KOPT-K1 (cell line): ENCODE data around the gene IFRD2.

Experiments
- H3K27ac ChIP-seq: fragments of 200-600 bp; sonication (generic); 2 replicates; pipeline ENCODE4 v1.5.1; 2016; ENCODE audit warnings: antibody characterized with exemption, mild to moderate bottlenecking, low read depth, low read length; ENCODE audit not compliant: poor library complexity, severe bottlenecking
- H3K36me3 ChIP-seq: fragments of 200-600 bp; sonication (generic); 2 replicates; pipeline ENCODE4 v1.5.1; 2017; ENCODE audit warnings: antibody characterized with exemption, mild to moderate bottlenecking, low read length, moderate library complexity; ENCODE audit not compliant: insufficient read depth
- H3K9me3 ChIP-seq: fragments of 200-600 bp; sonication (generic); 2 replicates; pipeline ENCODE4 v1.5.1; 2017; ENCODE audit warnings: antibody characterized with exemption, low read length, mild to moderate bottlenecking; ENCODE audit not compliant: insufficient read depth, poor library complexity, severe bottlenecking

Gene IFRD2

DNA sequence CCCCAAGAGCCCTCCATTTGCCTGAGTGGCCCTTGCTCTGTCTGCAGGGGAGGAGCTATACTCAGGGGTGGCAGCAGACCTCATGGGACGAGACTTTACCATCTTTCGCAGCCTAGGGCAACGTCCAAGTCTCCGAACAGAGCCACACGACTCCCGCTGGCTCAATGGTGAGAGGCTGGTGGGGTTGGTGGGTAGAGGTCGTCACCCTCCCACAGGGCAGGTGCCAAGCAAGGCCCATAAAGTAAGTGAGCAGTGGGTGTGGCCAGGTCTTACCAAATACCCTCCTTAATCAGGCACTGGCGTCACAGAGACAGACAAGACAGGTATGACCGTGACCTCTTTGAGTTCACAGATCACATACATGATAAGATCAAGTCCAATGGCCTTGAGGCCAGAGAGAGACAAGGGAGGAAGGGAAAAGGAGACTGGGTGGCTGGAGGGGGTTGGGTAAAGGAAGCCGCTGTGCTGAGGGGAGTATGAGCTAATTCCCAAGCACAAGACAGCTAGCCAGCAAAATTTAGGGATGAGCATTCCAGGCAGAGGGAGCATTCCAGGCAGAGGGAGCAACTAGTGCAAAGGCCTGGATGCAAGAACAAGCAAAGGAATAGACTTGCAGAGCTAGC is 20.8 kb downstream of the IFRD2 start:
- Histone ChIP-seq H3K9me3 (no peaks in the 10 kb centered on the region), H3K36me3 (no peaks in the 10 kb centered on the region), H3K27ac (no peak overlapping the region)

- no peak overlapping the region for H3K27ac ChIP-seq
- no peaks in the 10 kb centered on the region for H3K36me3 ChIP-seq
These were observed 21.6 kb downstream of the IFRD2 start for GRCh38 chr3:50270422-50271224.

DNA sequence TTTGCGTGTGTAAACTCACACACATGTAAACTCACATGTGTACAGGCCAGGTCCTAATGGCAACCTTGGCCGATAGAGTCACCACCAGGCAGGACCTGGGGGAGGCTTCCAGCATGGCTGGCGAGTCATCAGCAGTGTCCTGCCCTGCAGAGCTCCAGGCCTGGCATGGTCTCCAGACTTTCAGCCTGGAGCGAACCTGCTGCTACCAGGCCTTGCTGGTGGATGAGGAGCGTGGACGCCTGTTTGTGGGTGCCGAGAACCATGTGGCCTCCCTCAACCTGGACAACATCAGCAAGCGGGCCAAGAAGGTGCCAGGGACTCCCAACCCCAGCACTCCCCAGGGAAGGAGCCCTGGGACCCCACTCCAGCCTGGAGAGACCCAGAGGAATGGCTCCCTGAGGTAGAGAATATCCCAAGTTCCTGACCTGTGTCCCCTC is 22.2 kb downstream of the IFRD2 start:
- no peak overlapping the region for H3K27ac ChIP-seq
- no peaks in the 10 kb centered on the region for H3K36me3 ChIP-seq
- no peaks in the 10 kb centered on the region for H3K9me3 ChIP-seq

More at GRCh38 chr3:50270422-50271224, 21.6 kb downstream of the IFRD2 start:
- no peaks in the 10 kb centered on the region for H3K9me3 ChIP-seq

- Histone ChIP-seq H3K9me3 (no peaks in the 10 kb centered on the region), H3K27ac (no peak overlapping the region)
These were observed 22.8 kb downstream of the IFRD2 start for GRCh38 chr3:50269460-50269859.

GRCh38 chr3:50268703-50269451 is 23.4 kb downstream of the IFRD2 start, which contains the start of gene SEMA3B:
SEMA3B (plus strand) TSS chr3:50269147; CDS start chr3:50269241, 94 bp downstream.
- no peaks in the 10 kb centered on the region for H3K36me3 ChIP-seq
- H3K9me3 ChIP-seq, result no peaks in the 10 kb centered on the region
- no peak within 1 kb of the TSS for H3K27ac ChIP-seq

More at GRCh38 chr3:50269460-50269859, 22.8 kb downstream of the IFRD2 start:
- H3K36me3 ChIP-seq, result no peaks in the 10 kb centered on the region

DNA sequence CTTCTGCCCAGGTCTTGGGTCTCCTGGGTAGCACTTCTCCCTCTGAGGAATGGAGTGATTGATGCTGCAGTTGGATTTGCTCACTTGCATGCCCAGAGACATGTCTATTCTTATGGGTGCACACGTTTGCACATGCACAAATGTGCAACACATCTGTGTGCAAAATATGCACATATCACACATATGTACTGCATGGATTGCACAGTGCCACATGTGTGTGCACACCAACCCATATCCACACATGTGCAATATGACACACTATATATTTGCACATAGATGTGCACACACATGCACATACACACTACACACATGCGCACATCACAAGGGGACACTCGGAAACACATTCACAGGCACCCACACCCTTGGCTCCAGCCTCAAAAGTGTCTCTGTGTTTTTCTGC is 24.0 kb downstream of the IFRD2 start:
- Histone ChIP-seq H3K36me3 (no peaks in the 10 kb centered on the region), H3K9me3 (no peaks in the 10 kb centered on the region), H3K27ac (no peak overlapping the region)

DNA sequence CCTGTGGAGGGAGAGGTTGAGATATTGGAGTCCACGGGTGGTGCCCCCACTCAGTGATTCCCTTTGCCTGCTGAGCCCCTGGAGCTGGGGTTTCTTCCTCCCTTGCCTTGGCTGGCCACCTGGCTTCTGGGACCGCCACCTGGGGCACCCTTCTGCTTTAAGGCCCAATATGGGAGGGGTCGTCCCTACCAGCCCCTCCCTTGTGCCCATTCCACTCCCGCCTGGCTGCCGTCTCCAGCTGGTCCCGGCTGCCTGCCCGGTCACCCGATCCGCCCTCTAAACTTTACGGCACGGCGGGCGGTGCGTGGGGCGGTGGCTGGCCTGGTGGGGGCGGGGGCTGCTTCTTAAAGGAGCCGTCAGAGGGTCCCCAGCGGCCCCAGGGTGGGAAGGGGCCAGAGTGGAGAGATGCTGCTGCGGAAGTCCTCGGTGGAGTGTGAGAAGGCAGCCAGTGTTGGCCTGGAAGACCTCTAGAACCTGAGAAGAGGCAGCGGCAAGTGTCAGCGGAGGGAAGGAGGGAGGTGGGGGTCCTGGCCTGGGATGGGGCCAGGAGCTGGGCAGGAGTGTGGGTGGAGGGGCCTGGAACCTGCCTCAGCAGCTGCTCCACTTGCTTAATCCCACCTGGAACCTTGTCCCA is 24.8 kb downstream of the IFRD2 start:
- no peaks in the 10 kb centered on the region for H3K9me3 ChIP-seq
- no peaks in the 10 kb centered on the region for H3K36me3 ChIP-seq
- no peak overlapping the region for H3K27ac ChIP-seq

GRCh38 chr3:50266836-50267235 is 25.4 kb downstream of the IFRD2 start:
- H3K9me3 ChIP-seq, result no peaks in the 10 kb centered on the region
- no peak overlapping the region for H3K27ac ChIP-seq
- H3K36me3 ChIP-seq, result no peaks in the 10 kb centered on the region

DNA sequence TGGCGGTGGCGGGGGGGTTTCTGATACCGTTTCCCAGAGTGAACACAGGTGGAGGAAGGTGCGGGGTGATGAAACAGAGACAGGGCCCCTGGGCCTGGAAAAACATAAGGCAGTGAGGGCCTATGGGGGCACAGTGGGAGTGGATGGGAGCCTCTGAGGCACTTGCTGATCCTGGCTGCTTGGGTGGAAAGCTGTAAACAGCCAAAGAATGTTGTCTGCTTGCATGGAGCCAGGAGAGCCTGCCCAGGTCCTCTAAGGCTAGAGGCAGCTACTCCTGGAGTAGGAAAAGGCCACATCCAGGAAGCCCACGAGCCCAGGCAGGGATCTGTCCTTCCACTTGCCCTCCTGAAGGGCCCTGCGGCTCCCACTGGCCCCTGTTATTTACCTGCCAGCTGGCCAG is 26.2 kb downstream of the IFRD2 start:
- Histone ChIP-seq H3K9me3 (no peaks in the 10 kb centered on the region), H3K27ac (no peak overlapping the region), H3K36me3 (no peaks in the 10 kb centered on the region)

- Histone ChIP-seq H3K9me3 (no peaks in the 10 kb centered on the region), H3K27ac (no peak overlapping the region), H3K36me3 (no peaks in the 10 kb centered on the region)
These were observed 26.7 kb downstream of the IFRD2 start for GRCh38 chr3:50265571-50265970.

DNA sequence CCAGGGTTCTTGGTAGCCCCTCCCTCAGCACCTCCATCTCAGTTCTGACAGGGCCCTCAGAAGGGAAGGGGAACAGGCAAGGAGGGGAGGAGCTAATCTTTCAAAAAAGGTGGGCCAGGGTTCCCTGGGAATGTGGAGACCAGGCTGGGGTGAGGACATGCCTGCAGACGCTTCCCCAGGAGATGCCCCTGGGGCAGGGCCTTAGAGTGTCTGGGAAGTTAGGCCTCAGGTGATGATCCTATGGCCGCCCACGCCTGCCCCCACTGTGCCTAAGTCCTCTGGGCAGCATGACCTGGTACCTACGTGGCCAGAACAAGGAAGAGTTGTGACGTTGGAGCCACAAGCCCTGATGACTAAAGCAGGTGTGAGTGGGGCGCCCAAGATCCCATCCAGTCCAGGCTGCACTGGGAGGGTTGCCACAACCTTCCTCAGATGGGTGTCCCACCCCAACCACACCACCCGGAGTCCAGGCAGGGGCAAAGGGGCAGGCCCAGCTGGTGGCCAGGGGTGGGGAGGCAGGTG is 27.2 kb downstream of the IFRD2 start:
- Histone ChIP-seq H3K27ac (no peak overlapping the region), H3K9me3 (no peaks in the 10 kb centered on the region), H3K36me3 (no peaks in the 10 kb centered on the region)

DNA sequence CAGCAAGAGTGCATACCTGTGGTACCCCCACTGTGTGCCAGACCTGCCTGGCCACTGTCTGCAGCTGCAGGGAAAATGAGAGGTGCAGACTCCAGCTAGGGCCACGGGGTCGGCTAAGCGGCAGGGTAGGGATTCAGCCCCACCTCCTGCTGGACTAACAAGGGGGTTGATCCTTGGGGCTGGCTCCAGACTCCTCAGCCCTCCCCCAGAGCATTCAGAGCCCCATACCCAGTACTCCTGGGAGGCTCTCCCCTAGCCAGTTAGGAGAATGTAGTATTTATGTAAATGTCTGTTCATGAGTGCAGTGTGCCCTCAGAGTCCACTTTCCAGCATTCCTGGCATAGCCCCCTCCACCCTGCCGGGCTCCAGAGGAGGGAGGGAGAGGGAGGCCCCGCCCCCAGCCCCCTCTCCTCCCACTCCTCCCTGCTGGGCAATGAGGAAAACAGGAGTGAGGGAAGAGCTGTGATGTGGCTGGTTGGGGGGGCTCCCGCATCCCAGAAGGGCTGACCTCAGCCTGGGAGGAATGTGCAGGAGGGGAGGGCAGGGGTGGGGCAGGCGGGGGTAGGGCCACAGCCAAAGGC is 27.8 kb downstream of the IFRD2 start:
- H3K27ac ChIP-seq, result no peak overlapping the region
- no peaks in the 10 kb centered on the region for H3K9me3 ChIP-seq
- peaks cover 4% of the 10 kb centered on the region for H3K36me3 ChIP-seq

GRCh38 chr3:50263478-50264382 is 28.5 kb downstream of the IFRD2 start:
- peaks cover 11% of the 10 kb centered on the region for H3K36me3 ChIP-seq
- H3K9me3 ChIP-seq, result no peaks in the 10 kb centered on the region
- H3K27ac ChIP-seq, result no peak overlapping the region

DNA sequence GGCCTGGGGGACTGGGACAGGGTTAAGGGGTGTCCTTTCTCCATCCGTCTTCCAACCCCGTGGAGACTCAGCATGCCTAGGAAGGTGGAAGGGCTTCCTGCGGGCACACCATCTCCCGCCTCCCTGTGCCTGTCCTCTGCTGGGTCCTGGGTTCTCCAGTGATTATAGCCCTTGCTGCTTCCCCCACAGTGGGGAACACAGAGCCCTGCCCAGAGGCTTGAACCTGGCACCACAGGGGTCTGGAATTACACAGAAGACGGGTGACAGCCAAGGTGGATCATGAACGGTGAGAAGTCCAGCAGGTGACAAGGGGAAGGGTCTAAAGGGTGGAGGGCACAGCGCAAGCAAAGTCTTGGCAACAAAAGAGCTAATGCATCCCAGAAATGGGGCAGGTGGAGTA is 29.5 kb downstream of the IFRD2 start:
- H3K36me3 ChIP-seq, result peaks cover 21% of the 10 kb centered on the region
- no peak overlapping the region for H3K27ac ChIP-seq
- no peaks in the 10 kb centered on the region for H3K9me3 ChIP-seq
